Calu3 (cell line): ENCODE measurements around the gene NLRC3. TPM values are rescaled to one million over a fixed set of nuclear protein-coding genes. Genes with fewer than 3 reads are reported as not detected.

Experiments
- BruUV-seq: library from RNA; stranded (reverse); fragments of 400-500 nt; replicated peaks from 2 replicates; lab custom pipeline; 2021; lab: Mats Ljungman, UMichigan
- CTCF ChIA-PET: fragments of 300-600 bp; sonication (Branson Sonifier 250); formaldehyde crosslinking; loops from one replicate; lab custom pipeline; 2022; ENCODE audit warnings: antibody characterized with exemption; lab: Charles Lee
- DNase-seq: peaks from one replicate; pipeline ENCODE4 v3.0.0; 2022
- H3K27ac Mint-ChIP-seq: one replicate; pipeline ENCODE4 v1.8.0; 2022; ENCODE audit warnings: mixed read lengths; ENCODE audit not compliant: unreplicated experiment
- H3K27me3 Mint-ChIP-seq: one replicate; pipeline ENCODE4 v1.8.0; 2022; ENCODE audit warnings: mixed read lengths; ENCODE audit not compliant: unreplicated experiment
- H3K36me3 Mint-ChIP-seq: one replicate; pipeline ENCODE4 v1.8.0; 2022; ENCODE audit warnings: mild to moderate bottlenecking, moderate library complexity, mixed read lengths; ENCODE audit not compliant: insufficient read depth, unreplicated experiment
- H3K4me1 Mint-ChIP-seq: one replicate; pipeline ENCODE4 v1.8.0; 2022; ENCODE audit warnings: mild to moderate bottlenecking, low read depth, mixed read lengths; ENCODE audit not compliant: unreplicated experiment
- H3K4me3 Mint-ChIP-seq: one replicate; pipeline ENCODE4 v1.8.0; 2022; ENCODE audit warnings: mild to moderate bottlenecking, low read depth, moderate library complexity, mixed read lengths; ENCODE audit not compliant: unreplicated experiment
- H3K9me3 Mint-ChIP-seq: one replicate; pipeline ENCODE4 v1.8.0; 2022; ENCODE audit warnings: low read depth, mixed read lengths; ENCODE audit not compliant: unreplicated experiment
- intact Hi-C: fragments of 100-400 bp; cut with micrococcal nuclease; formaldehyde crosslinking; loops from one replicate; pipeline ENCODE4 v1.10.0; 2022; ENCODE audit not compliant: unreplicated experiment
- total RNA-seq: library from RNA; stranded (reverse); gene quantifications from 2 replicates; pipeline ENCODE4 v1.2.3, GENCODE V29; 2022
- TF ChIP-seq, protein P1 (sequence below): fragments of 200-600 bp; IDR thresholded peaks from one replicate; pipeline ENCODE4 v1.8.0; 2022; ENCODE audit warnings: antibody characterized with exemption; ENCODE audit not compliant: unreplicated experiment

NLRC3 gene
- total RNA-seq, 1 experiment from 2014 or later: 0.42 TPM

DNA sequence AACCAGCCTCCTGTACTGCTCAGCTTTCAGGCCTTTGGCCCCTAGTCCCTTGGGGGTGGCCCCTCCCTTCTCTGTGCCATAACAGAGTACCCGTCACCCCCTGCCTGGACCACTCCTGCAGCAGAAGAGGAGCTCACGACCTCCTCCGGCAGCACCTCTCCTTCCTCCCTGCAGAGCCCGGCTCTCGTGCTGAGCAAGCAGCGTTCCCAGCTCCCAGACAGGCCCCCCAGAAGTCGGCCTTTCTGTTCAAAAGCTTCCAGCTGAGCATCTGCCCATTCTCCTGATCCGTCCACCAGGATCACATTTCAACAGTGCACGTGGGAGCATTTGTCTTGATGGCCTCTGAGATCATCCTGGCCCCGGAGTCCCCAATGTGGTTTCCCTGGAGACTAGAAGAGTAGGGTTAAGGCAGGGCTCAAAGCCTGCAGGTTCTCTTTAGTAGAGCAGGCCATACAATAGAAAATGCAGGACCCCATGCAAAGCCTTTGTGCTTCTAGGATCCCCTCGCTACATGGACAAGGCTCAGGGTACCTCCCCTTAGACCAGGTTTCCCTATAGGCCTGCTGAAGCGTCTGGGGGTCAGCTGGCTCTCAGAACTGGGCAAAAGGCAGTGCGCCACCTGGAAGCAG lies 35.6 kb downstream of the NLRC3 start:
- CTCF ChIA-PET: interaction anchor here (1.1 kb wide), 1 partner anchor 51 kb away, joined by 5 read pairs; no protein-coding TSS in a partner anchor
- no peaks in the 10 kb centered on the region for H3K4me1 Mint-ChIP-seq
- H3K27ac Mint-ChIP-seq: no peak overlapping the region
- no peak overlapping the region for H3K4me3 Mint-ChIP-seq
- DNase-seq: no peak
- BruUV-seq: no TSS peak
- H3K9me3 Mint-ChIP-seq: no peaks in the 10 kb centered on the region
- no peaks in the 10 kb centered on the region for H3K27me3 Mint-ChIP-seq
- peaks cover 7% of the 10 kb centered on the region for H3K36me3 Mint-ChIP-seq
- TF ChIP-seq, protein P1, sequence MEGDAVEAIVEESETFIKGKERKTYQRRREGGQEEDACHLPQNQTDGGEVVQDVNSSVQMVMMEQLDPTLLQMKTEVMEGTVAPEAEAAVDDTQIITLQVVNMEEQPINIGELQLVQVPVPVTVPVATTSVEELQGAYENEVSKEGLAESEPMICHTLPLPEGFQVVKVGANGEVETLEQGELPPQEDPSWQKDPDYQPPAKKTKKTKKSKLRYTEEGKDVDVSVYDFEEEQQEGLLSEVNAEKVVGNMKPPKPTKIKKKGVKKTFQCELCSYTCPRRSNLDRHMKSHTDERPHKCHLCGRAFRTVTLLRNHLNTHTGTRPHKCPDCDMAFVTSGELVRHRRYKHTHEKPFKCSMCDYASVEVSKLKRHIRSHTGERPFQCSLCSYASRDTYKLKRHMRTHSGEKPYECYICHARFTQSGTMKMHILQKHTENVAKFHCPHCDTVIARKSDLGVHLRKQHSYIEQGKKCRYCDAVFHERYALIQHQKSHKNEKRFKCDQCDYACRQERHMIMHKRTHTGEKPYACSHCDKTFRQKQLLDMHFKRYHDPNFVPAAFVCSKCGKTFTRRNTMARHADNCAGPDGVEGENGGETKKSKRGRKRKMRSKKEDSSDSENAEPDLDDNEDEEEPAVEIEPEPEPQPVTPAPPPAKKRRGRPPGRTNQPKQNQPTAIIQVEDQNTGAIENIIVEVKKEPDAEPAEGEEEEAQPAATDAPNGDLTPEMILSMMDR: no peak
- intact Hi-C loops: no loop called here

DNA sequence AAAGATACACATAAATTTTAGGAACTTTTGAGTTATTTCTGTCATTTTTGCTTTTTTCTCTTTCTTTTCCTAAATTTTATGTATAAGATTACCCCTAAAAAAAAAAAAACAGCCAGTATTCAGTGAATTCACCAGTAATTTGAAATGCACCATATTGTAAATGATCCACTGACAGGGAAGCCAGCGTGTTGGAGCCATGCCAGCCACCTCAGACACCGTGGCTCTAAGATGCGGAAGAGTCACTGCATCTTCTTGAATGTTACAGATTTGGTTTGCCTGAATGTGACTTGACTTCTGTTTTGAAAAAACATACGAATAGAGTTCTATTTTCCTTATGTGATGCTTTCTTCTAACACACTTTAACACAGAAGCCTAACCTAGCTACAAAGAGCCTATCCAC lies 39.0 kb downstream of the NLRC3 start:
- H3K27me3 Mint-ChIP-seq: no peaks in the 10 kb centered on the region
- no TSS peak for BruUV-seq
- intact Hi-C loops: no loop called here
- TF ChIP-seq, protein P1: no peak
- peaks cover 19% of the 10 kb centered on the region for H3K36me3 Mint-ChIP-seq
- no peaks in the 10 kb centered on the region for H3K4me1 Mint-ChIP-seq
- DNase-seq: no peak
- CTCF ChIA-PET: no interaction called here
- H3K4me3 Mint-ChIP-seq: no peak overlapping the region
- no peaks in the 10 kb centered on the region for H3K9me3 Mint-ChIP-seq
- H3K27ac Mint-ChIP-seq: no peak overlapping the region

DNA sequence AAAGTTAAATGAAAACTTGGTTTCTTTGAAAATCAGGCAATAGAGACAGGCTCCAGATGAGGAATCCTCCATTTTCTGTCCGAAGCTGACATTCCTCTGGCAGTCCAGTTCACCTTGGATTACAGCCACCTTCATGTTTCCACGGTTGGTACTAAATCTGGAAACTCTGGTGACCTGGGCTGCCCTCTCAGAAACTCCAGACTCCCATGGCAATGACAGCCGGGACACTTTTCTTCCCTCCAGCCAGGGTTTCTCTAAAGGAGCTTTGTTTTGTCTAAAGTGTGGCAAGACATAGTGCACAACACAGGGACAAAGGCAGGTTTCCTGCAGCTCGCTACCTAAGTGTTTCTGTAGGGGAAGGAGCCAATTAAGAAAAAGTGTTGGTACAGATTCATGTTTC lies 40.4 kb downstream of the NLRC3 start:
- no TSS peak for BruUV-seq
- TF ChIP-seq, protein P1: no peak
- no peaks in the 10 kb centered on the region for H3K4me1 Mint-ChIP-seq
- intact Hi-C loops: no loop called here
- no peaks in the 10 kb centered on the region for H3K9me3 Mint-ChIP-seq
- peaks cover 21% of the 10 kb centered on the region for H3K36me3 Mint-ChIP-seq
- no peak overlapping the region for H3K27ac Mint-ChIP-seq
- H3K4me3 Mint-ChIP-seq: no peak overlapping the region
- DNase-seq: no peak
- CTCF ChIA-PET: interaction anchor here (1.0 kb wide), 1 partner anchor 10 kb away, joined by 3 read pairs; no protein-coding TSS in a partner anchor
- H3K27me3 Mint-ChIP-seq: no peaks in the 10 kb centered on the region

DNA sequence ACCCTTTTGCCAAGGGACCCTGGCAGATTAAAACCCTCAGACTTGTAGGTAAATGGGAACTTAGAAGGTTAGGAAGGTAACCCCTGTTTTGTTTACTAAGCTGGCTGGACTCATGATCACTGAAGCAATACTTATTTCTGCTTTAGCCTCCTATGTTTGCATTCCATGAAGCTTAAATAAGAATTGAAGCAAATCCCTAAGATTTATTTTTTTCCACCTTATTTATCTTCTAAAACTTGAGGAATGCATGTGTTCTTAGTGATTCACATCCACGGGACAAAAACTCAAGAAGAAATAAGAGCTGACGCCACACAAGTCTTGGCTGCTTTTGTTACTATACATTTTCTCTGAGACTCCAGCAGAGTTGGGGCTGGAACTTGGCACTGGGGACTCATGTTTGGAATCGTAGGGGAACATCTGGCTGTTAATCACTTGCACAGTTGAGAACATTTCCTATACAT lies 40.9 kb downstream of the NLRC3 start:
- TF ChIP-seq, protein P1: no peak

More for the DNA sequence above, 40.9 kb downstream of the NLRC3 start:
- intact Hi-C loops: no loop called here
- no TSS peak for BruUV-seq
- Mint-ChIP-seq H3K9me3 (no peaks in the 10 kb centered on the region), H3K36me3 (peaks cover 17% of the 10 kb centered on the region), H3K4me1 (no peaks in the 10 kb centered on the region), H3K27ac (no peak overlapping the region), H3K4me3 (no peak overlapping the region), H3K27me3 (no peaks in the 10 kb centered on the region)
- CTCF ChIA-PET: interaction anchor here (1.0 kb wide), 1 partner anchor 9 kb away, joined by 3 read pairs; no protein-coding TSS in a partner anchor
- no peak for DNase-seq
